H1 (cell line): ENCODE results near the gene ADAM19. TPM values are rescaled to one million over a fixed set of nuclear protein-coding genes. Genes with fewer than 3 reads are reported as not detected.

Experiments
- CTCF ChIA-PET: fragments of 300-600 bp; sonication (Branson Sonifier 250); formaldehyde crosslinking; loops from one replicate; lab custom pipeline; 2021; ENCODE audit not compliant: partially characterized antibody; lab: Charles Lee
- POLR2A ChIA-PET: fragments of 300-600 bp; sonication (Branson Sonifier 250); formaldehyde crosslinking; loops from one replicate; lab custom pipeline; 2021; ENCODE audit warnings: inconsistent platforms; ENCODE audit not compliant: partially characterized antibody; lab: Charles Lee
- DNase-seq, 2 experiments: peaks; one replicate each; pipeline versions ENCODE4 v3.0.0 to v3.0.0-alpha.2; 2010 to 2022; ENCODE audit warnings: low spot score in 2 of 2, low read depth in 1 of 2, mixed read lengths in 1 of 2
- FAIRE-seq: peaks from 2 replicates; lab custom pipeline; 2011; peaks lifted over from hg19 to GRCh38; lab: Jason Lieb, UNC
- H2AFZ ChIP-seq: 2 replicates; pipeline ENCODE4 v1.8.1; 2012; ENCODE audit warnings: low read length, inconsistent platforms
- H2AK5ac ChIP-seq: 2 replicates; pipeline ENCODE4 v1.6.1; 2013; ENCODE audit warnings: low read depth, low read length
- H2BK120ac ChIP-seq: replicated peaks from 2 replicates; pipeline ENCODE3; 2013; ENCODE audit warnings: low read depth, low read length, inconsistent platforms
- H2BK12ac ChIP-seq: 2 replicates; pipeline ENCODE4 v1.6.1; 2013; ENCODE audit warnings: low read depth, low read length
- H2BK15ac ChIP-seq: 2 replicates; pipeline ENCODE4 v1.6.1; 2013; ENCODE audit warnings: low read length
- H2BK20ac ChIP-seq: 2 replicates; pipeline ENCODE4 v1.6.1; 2013; ENCODE audit warnings: low read length
- H2BK5ac ChIP-seq: 2 replicates; pipeline ENCODE4 v1.6.1; 2013; ENCODE audit warnings: low read depth, low read length
- H3K14ac ChIP-seq: 2 replicates; pipeline ENCODE4 v1.6.1; 2013; ENCODE audit warnings: inconsistent platforms; ENCODE audit not compliant: insufficient read length
- H3K18ac ChIP-seq: 2 replicates; pipeline ENCODE4 v1.6.1; 2013; ENCODE audit warnings: low read length; ENCODE audit errors: extremely low read depth
- H3K23ac ChIP-seq: 2 replicates; pipeline ENCODE4 v1.6.1; 2013; ENCODE audit warnings: inconsistent platforms; ENCODE audit not compliant: insufficient read length
- H3K23me2 ChIP-seq: 2 replicates; pipeline ENCODE4 v1.6.1; 2013; ENCODE audit warnings: low read depth, low read length
- H3K27ac ChIP-seq: 2 replicates; pipeline ENCODE4 v1.6.1; 2011; ENCODE audit warnings: low read depth, low read length, inconsistent platforms
- H3K27me3 ChIP-seq, 4 experiments: replicated peaks in 1 of 4; 1 replicate in 1 of 4; 2 replicates in 3 of 4; pipeline versions ENCODE4 v1.6.1 to v1.8.1; 2011 to 2013; ENCODE audit warnings: low read length in 3 of 4, mild to moderate bottlenecking in 3 of 4, inconsistent platforms in 2 of 4, mixed read lengths in 2 of 4, moderate library complexity in 1 of 4; ENCODE audit not compliant: control insufficient read depth in 3 of 4, insufficient read depth in 3 of 4; ENCODE audit errors: extremely low read depth in 1 of 4
- H3K36me3 ChIP-seq, 4 experiments: 2 replicates each; pipeline versions ENCODE4 v1.6.1 to v1.8.1; 2011 to 2013; ENCODE audit warnings: mild to moderate bottlenecking in 4 of 4, low read length in 3 of 4, moderate library complexity in 2 of 4, control low read depth in 1 of 4, inconsistent platforms in 1 of 4; ENCODE audit not compliant: insufficient read depth in 4 of 4, control insufficient read depth in 2 of 4
- H3K4ac ChIP-seq: replicated peaks from 2 replicates; pipeline ENCODE3; 2013; ENCODE audit warnings: low read length, low read depth, mixed read lengths, inconsistent platforms; ENCODE audit not compliant: insufficient read length
- H3K4me1 ChIP-seq, 4 experiments: replicated peaks in 1 of 4; 1 replicate in 1 of 4; 2 replicates in 3 of 4; pipeline versions ENCODE4 v1.6.1 to v1.8.1; 2011 to 2013; ENCODE audit warnings: low read length in 3 of 4, inconsistent platforms in 2 of 4, mixed read lengths in 1 of 4; ENCODE audit not compliant: insufficient read depth in 4 of 4, control insufficient read depth in 3 of 4
- H3K4me2 ChIP-seq, 2 experiments: 2 replicates each; pipeline versions ENCODE4 v1.6.1 to v1.8.1; 2011 to 2013; ENCODE audit warnings: low read depth in 2 of 2, low read length in 2 of 2, control low read depth in 1 of 2, inconsistent platforms in 1 of 2, mild to moderate bottlenecking in 1 of 2; ENCODE audit not compliant: insufficient read depth in 1 of 2
- H3K4me3 ChIP-seq, 4 experiments: fragments of 200-600, 300-600 bp in 1 of 4; sonication (generic), shearing (Covaris generic), sonication (Bioruptor Twin) in 1 of 4; 2 replicates each; pipeline versions ENCODE4 v1.5.1 to v1.8.1; 2011 to 2016; ENCODE audit warnings: low read length in 4 of 4, low read depth in 3 of 4, control low read depth in 2 of 4, inconsistent platforms in 2 of 4, mild to moderate bottlenecking in 2 of 4, mixed read lengths in 1 of 4, moderate library complexity in 1 of 4; ENCODE audit not compliant: insufficient read depth in 2 of 4; ENCODE audit errors: extremely low read depth in 1 of 4
- H3K56ac ChIP-seq: replicated peaks from 2 replicates; pipeline ENCODE3; 2013; ENCODE audit warnings: low read depth, mild to moderate bottlenecking, mixed read lengths, low read length, inconsistent platforms; ENCODE audit not compliant: insufficient read length
- H3K79me1 ChIP-seq: 2 replicates; pipeline ENCODE4 v1.6.1; 2013; ENCODE audit warnings: low read depth, low read length, control low read depth
- H3K79me2 ChIP-seq, 2 experiments: 2 replicates each; pipeline versions ENCODE4 v1.6.1 to v1.8.1; 2012 to 2013; ENCODE audit warnings: low read length in 2 of 2, mild to moderate bottlenecking in 2 of 2, inconsistent platforms in 1 of 2; ENCODE audit not compliant: insufficient read depth in 2 of 2, control insufficient read depth in 1 of 2
- H3K9ac ChIP-seq, 4 experiments: replicated peaks in 1 of 4; 1 replicate in 1 of 4; 2 replicates in 3 of 4; pipeline versions ENCODE4 v1.6.1 to v1.8.1; 2011 to 2013; ENCODE audit warnings: low read depth in 3 of 4, low read length in 3 of 4, control low read depth in 2 of 4, mild to moderate bottlenecking in 2 of 4, moderate library complexity in 2 of 4, inconsistent platforms in 1 of 4; ENCODE audit errors: extremely low read depth in 1 of 4
- H3K9me3 ChIP-seq, 2 experiments: 2 replicates each; pipeline versions ENCODE4 v1.6.1 to v1.8.1; 2012 to 2013; ENCODE audit warnings: mild to moderate bottlenecking in 2 of 2, moderate library complexity in 2 of 2, control low read depth in 1 of 2, inconsistent platforms in 1 of 2, low read depth in 1 of 2, low read length in 1 of 2, mixed read lengths in 1 of 2; ENCODE audit not compliant: insufficient read depth in 2 of 2
- H4K20me1 ChIP-seq, 2 experiments: replicated peaks in 1 of 2; 2 replicates each; pipeline versions ENCODE3 to v1.8.1; 2011 to 2013; ENCODE audit warnings: inconsistent platforms in 2 of 2, low read length in 2 of 2, mild to moderate bottlenecking in 1 of 2; ENCODE audit not compliant: insufficient read depth in 2 of 2, control insufficient read depth in 1 of 2
- H4K5ac ChIP-seq: 2 replicates; pipeline ENCODE4 v1.6.1; 2013; ENCODE audit warnings: low read length, low read depth, mixed read lengths, inconsistent platforms; ENCODE audit not compliant: insufficient read length
- H4K8ac ChIP-seq: 2 replicates; pipeline ENCODE4 v1.8.0; 2013; ENCODE audit warnings: mild to moderate bottlenecking, moderate library complexity, low read length, inconsistent platforms; ENCODE audit not compliant: insufficient read depth; ENCODE audit errors: extremely low read depth
- H4K91ac ChIP-seq: replicated peaks from 2 replicates; pipeline ENCODE3; 2013; ENCODE audit warnings: low read length, mixed read lengths, inconsistent platforms; ENCODE audit not compliant: insufficient read length
- CHD2 ChIP-seq: IDR thresholded peaks from 2 replicates; pipeline ENCODE4 v1.6.1; 2012; ENCODE audit warnings: low read length, improper control_type of control experiment
- CTCF ChIP-seq, 3 experiments: IDR thresholded peaks; 1 replicate in 2 of 3; 2 replicates in 1 of 3; pipeline versions ENCODE4 v1.5.1 to v1.6.1; 2011; ENCODE audit warnings: low read length in 3 of 3, mild to moderate bottlenecking in 3 of 3, inconsistent platforms in 2 of 3, low read depth in 1 of 3, moderate library complexity in 1 of 3; ENCODE audit not compliant: insufficient read depth in 1 of 3; ENCODE audit errors: control extremely low read depth in 1 of 3
- PHF8 ChIP-seq: fragments of 200-600 bp; sonication (generic); conservative IDR thresholded peaks from 2 replicates; pipeline ENCODE4 v1.7.1; 2012; ENCODE audit warnings: low read depth, mild to moderate bottlenecking, inconsistent platforms, low read length, moderate library complexity
- RAD21 ChIP-seq, 2 experiments: IDR thresholded peaks in 1 of 2; conservative IDR thresholded peaks in 1 of 2; 2 replicates each; pipeline ENCODE4 v1.6.1; 2011; ENCODE audit warnings: low read depth in 2 of 2, low read length in 2 of 2, improper control_type of control experiment in 1 of 2, inconsistent platforms in 1 of 2, mild to moderate bottlenecking in 1 of 2, moderate library complexity in 1 of 2
- RXRA ChIP-seq: IDR thresholded peaks from 2 replicates; pipeline ENCODE4 v1.6.1; 2011; ENCODE audit warnings: low read depth, mild to moderate bottlenecking, low read length, moderate library complexity; ENCODE audit not compliant: insufficient read depth
- WGBS, 2 experiments: shearing (Covaris generic) in 1 of 2; methylation state at CpG; one replicate each; pipeline versions ENCODE4 v1.1.6 to v1.1.7; 2013 to 2015; ENCODE audit warnings: low lambda C conversion rate in 2 of 2, mixed read lengths in 2 of 2, inconsistent platforms in 1 of 2, low coverage in 1 of 2, missing lambda C conversion rate in 1 of 2; ENCODE audit not compliant: insufficient replicate concordance in 2 of 2, insufficient coverage in 1 of 2, insufficient read length in 1 of 2; ENCODE audit errors: extremely low coverage in 1 of 2, missing lambda C conversion rate in 1 of 2; 5-methylcytosine and 5-hydroxymethylcytosine counted together
- polyA plus RNA-seq, 7 experiments: library from polyadenylated mRNA; depleted of rRNA in 3 of 7; stranded (reverse) in 5 of 7; unstranded in 2 of 7; fragments of >200 nt in 5 of 7; fragments of 200-250 nt in 2 of 7; gene quantifications; 1 replicate in 5 of 7; 2 replicates in 1 of 7; 4 replicates in 1 of 7; pipeline versions ENCODE4 v1.2.1 to v1.2.3, GENCODE V29; 2011 to 2013; ENCODE audit warnings: missing spikeins in 2 of 7, mixed read lengths in 2 of 7
- total RNA-seq: library from RNA; stranded (reverse); fragmentation: NEBNext Ultra II Directional; extraction: Animal tissue kit (Norgen Biotek cat#: 25700); gene quantifications from 2 replicates; pipeline ENCODE4 v1.2.1, GENCODE V29; 2021

The ADAM19 gene
- total and polyA plus RNA-seq, 2 of the 8 experiments (the other 6 are each of a cell fraction or from before 2014, with no cell fraction given): 6.5 to 22.7 TPM

- CTCF ChIA-PET: interaction anchor here (0.6 to 8.5 kb wide), 38 partner anchors 9 to 247 kb away, joined by 3 to 112 read pairs (median 4); partner anchors contain the start of gene NIPAL4
- no peak overlapping the region for H2BK20ac ChIP-seq
- peak; percentile 87 for FAIRE-seq
Observed at GRCh38 chr5:157471709-157472108, 103.9 kb downstream of the ADAM19 start.

More at GRCh38 chr5:157471709-157472108, 103.9 kb downstream of the ADAM19 start:
- H3K4me3 ChIP-seq: no peak overlapping the region
- H4K8ac ChIP-seq: no peak overlapping the region
- no peak overlapping the region for H2BK12ac ChIP-seq
- H3K14ac ChIP-seq: no peak overlapping the region
- no peak for DNase-seq
- 75% methylated on average over 1 of the region's 1 CpG; no CpG with 5 or more reads in 1 of the 2 experiments for WGBS, 2 experiments
- H3K4me2 ChIP-seq: no peak overlapping the region
- no peak overlapping the region for H3K18ac ChIP-seq
- H2BK15ac ChIP-seq: no peak overlapping the region; the same call in 1 of the 2 replicates
- H3K23me2 ChIP-seq: no peaks in the 10 kb centered on the region
- no peaks in the 10 kb centered on the region for H3K27me3 ChIP-seq
- no peak overlapping the region for H3K4ac ChIP-seq
- no peaks in the 10 kb centered on the region; the same call in 1 of the 2 replicates for H3K79me1 ChIP-seq
- no peak overlapping the region for H3K27ac ChIP-seq
- H2BK120ac ChIP-seq: no peak overlapping the region
- H4K5ac ChIP-seq: no peak overlapping the region
- H2AK5ac ChIP-seq: no peak overlapping the region
- H4K20me1 ChIP-seq: peaks cover 0 to 2% of the 10 kb centered on the region in 2 experiments
- H3K9ac ChIP-seq: no peak overlapping the region
- 0 out of 4 replicates have a peak, but pooled peaks cover 0 to 2% of the 10 kb centered on the region in 2 experiments for H3K9me3 ChIP-seq
- POLR2A ChIA-PET: interaction anchor here (0.9 to 1.6 kb wide), 2 partner anchors 19 to 117 kb away, joined by 3 read pairs; no protein-coding TSS in a partner anchor
- H3K36me3 ChIP-seq: no peaks in the 10 kb centered on the region
- TF ChIP-seq RAD21 (IDR thresholded peaks at IDR 0.05 in 1 of 2, conservative IDR thresholded peaks at IDR 0.05 in 1 of 2; ENCODE audit: low read depth in 2 of 2, low read length in 2 of 2): peak; percentile 55 to 71
- no peak for TF ChIP-seq PHF8
- TF ChIP-seq RXRA: 0 out of 2 replicates have a peak, but pooled peaks have one; percentile 24
- no peak for TF ChIP-seq CHD2
- peak; percentile 40 to 76 (median 74) for TF ChIP-seq CTCF (IDR thresholded peaks at IDR 0.05; ENCODE audit: control extremely low read depth in 1 of 3, insufficient read depth in 1 of 3, low read depth in 1 of 3, low read length in 3 of 3)
- TF ChIP-seq, all 59 proteins: peak for 3
- Histone ChIP-seq H2AFZ (no peak overlapping the region), H3K56ac (no peak overlapping the region), H3K4me1 (no peaks in the 10 kb centered on the region), H3K79me2 (no peaks in the 10 kb centered on the region), H2BK5ac (no peak overlapping the region), H3K23ac (no peak overlapping the region), H4K91ac (no peak overlapping the region)
